IMR-90 (cell line): Measurements from ENCODE around the gene GNB1L. TPM values are rescaled to one million over a fixed set of nuclear protein-coding genes. Genes with fewer than 3 reads are reported as not detected.

Experiments
- ATAC-seq: fragments of 200-7000 bp; cut with Tn5 transposase; 2 replicates; pipeline ENCODE4 v1.9.1; 2020; ENCODE audit warnings: low read depth, mild to moderate bottlenecking, moderate library complexity
- BruUV-seq: library from RNA; stranded (reverse); fragments of 400-500 nt; replicated peaks from 2 replicates; lab custom pipeline; 2021; lab: Mats Ljungman, UMichigan
- CTCF ChIA-PET: fragments of 300-600 bp; formaldehyde crosslinking; extraction: SDS; loops from one replicate; lab custom pipeline; 2021; ENCODE audit warnings: antibody characterized with exemption; lab: Yijun Ruan, JAX
- POLR2A ChIA-PET: fragments of 300-600 bp; sonication (Branson Sonifier 250); formaldehyde crosslinking; loops from one replicate; lab custom pipeline; 2022; ENCODE audit warnings: antibody characterized with exemption; ENCODE audit not compliant: unreplicated experiment; lab: Charles Lee
- DNase-seq: peaks from one replicate; pipeline ENCODE4 v3.0.0; 2013
- H2AFZ ChIP-seq: replicated peaks from 2 replicates; pipeline ENCODE3; 2013; ENCODE audit warnings: low read length, mild to moderate bottlenecking; ENCODE audit not compliant: poor library complexity
- H2AK5ac ChIP-seq: 2 replicates; pipeline ENCODE4 v1.6.1; 2013; ENCODE audit warnings: low read depth, low read length, inconsistent platforms
- H2AK9ac ChIP-seq: replicated peaks from 2 replicates; pipeline ENCODE3; 2013; ENCODE audit warnings: mild to moderate bottlenecking, low read depth, low read length, moderate library complexity; ENCODE audit not compliant: poor library complexity
- H2BK120ac ChIP-seq: 2 replicates; pipeline ENCODE4 v1.6.1; 2013; ENCODE audit warnings: low read depth, low read length, inconsistent platforms
- H2BK15ac ChIP-seq: 3 replicates; pipeline ENCODE4 v1.6.1; 2013; ENCODE audit warnings: low read depth, low read length, inconsistent platforms
- H2BK20ac ChIP-seq: 2 replicates; pipeline ENCODE4 v1.6.1; 2013; ENCODE audit warnings: low read depth, mild to moderate bottlenecking, inconsistent platforms, low read length, moderate library complexity
- H2BK5ac ChIP-seq: 2 replicates; pipeline ENCODE4 v1.6.1; 2013; ENCODE audit warnings: mild to moderate bottlenecking, low read depth, low read length, inconsistent platforms; ENCODE audit not compliant: poor library complexity, severe bottlenecking
- H3K14ac ChIP-seq: replicated peaks from 2 replicates; pipeline ENCODE4 v1.6.1; 2013; ENCODE audit warnings: low read depth, low read length, inconsistent platforms
- H3K18ac ChIP-seq: 2 replicates; pipeline ENCODE4 v1.6.1; 2013; ENCODE audit warnings: low read depth, low read length, control low read depth
- H3K23ac ChIP-seq: 2 replicates; pipeline ENCODE4 v1.6.1; 2013; ENCODE audit warnings: low read depth, low read length, inconsistent platforms
- H3K27ac ChIP-seq: 2 replicates; pipeline ENCODE4 v1.5.1; 2013; ENCODE audit warnings: mild to moderate bottlenecking, control low read depth, low read length; ENCODE audit not compliant: insufficient read depth
- H3K27me3 ChIP-seq: 2 replicates; pipeline ENCODE4 v1.6.1; 2013; ENCODE audit warnings: low read length; ENCODE audit not compliant: control insufficient read depth, insufficient read depth
- H3K36me3 ChIP-seq: 2 replicates; pipeline ENCODE4 v1.6.1; 2013; ENCODE audit warnings: low read length, mixed read lengths; ENCODE audit not compliant: control insufficient read depth, insufficient read depth
- H3K4ac ChIP-seq: 2 replicates; pipeline ENCODE4 v1.6.1; 2013; ENCODE audit warnings: low read depth, low read length, inconsistent platforms
- H3K4me1 ChIP-seq: 2 replicates; pipeline ENCODE4 v1.6.1; 2013; ENCODE audit warnings: low read length, mixed read lengths; ENCODE audit not compliant: control insufficient read depth, insufficient read depth
- H3K4me2 ChIP-seq: 2 replicates; pipeline ENCODE4 v1.6.1; 2013; ENCODE audit warnings: low read depth, mild to moderate bottlenecking, control low read depth, low read length, moderate library complexity
- H3K4me3 ChIP-seq: 2 replicates; pipeline ENCODE4 v1.5.1; 2013; ENCODE audit warnings: low read depth, mild to moderate bottlenecking, control low read depth, low read length, moderate library complexity; ENCODE audit not compliant: insufficient read depth
- H3K56ac ChIP-seq: 2 replicates; pipeline ENCODE4 v1.6.1; 2013; ENCODE audit warnings: low read length, inconsistent platforms; ENCODE audit not compliant: insufficient read depth; ENCODE audit errors: extremely low read depth
- H3K79me1 ChIP-seq, 2 experiments: 2 replicates each; pipeline ENCODE4 v1.6.1; 2013; ENCODE audit warnings: low read length in 2 of 2, inconsistent platforms in 1 of 2, low read depth in 1 of 2
- H3K9ac ChIP-seq: 2 replicates; pipeline ENCODE4 v1.6.1; 2013; ENCODE audit warnings: low read depth, low read length, control low read depth
- H3K9me1 ChIP-seq: 2 replicates; pipeline ENCODE4 v1.6.1; 2013; ENCODE audit warnings: low read length, inconsistent platforms; ENCODE audit not compliant: insufficient read depth
- H3K9me3 ChIP-seq: 2 replicates; pipeline ENCODE4 v1.6.1; 2013; ENCODE audit warnings: low read length; ENCODE audit not compliant: control insufficient read depth, insufficient read depth
- H4K20me1 ChIP-seq: 2 replicates; pipeline ENCODE4 v1.6.1; 2013; ENCODE audit warnings: low read length, inconsistent platforms; ENCODE audit not compliant: insufficient read depth
- H4K5ac ChIP-seq: 2 replicates; pipeline ENCODE4 v1.6.1; 2013; ENCODE audit warnings: mild to moderate bottlenecking, low read depth, low read length, control low read depth
- H4K8ac ChIP-seq, 2 experiments: 2 replicates each; pipeline ENCODE4 v1.6.1; 2013; ENCODE audit warnings: low read depth in 2 of 2, low read length in 2 of 2, control low read depth in 1 of 2, inconsistent platforms in 1 of 2
- H4K91ac ChIP-seq: 2 replicates; pipeline ENCODE4 v1.6.1; 2013; ENCODE audit warnings: low read depth, low read length, inconsistent platforms; ENCODE audit not compliant: insufficient read depth
- BHLHE40 ChIP-seq: fragments of 150-350 bp; IDR thresholded peaks from 2 replicates; pipeline ENCODE4 v1.6.1; 2016; ENCODE audit warnings: mild to moderate bottlenecking, low read depth, low read length
- CEBPB ChIP-seq: IDR thresholded peaks from 2 replicates; pipeline ENCODE4 v1.6.1; 2012; ENCODE audit warnings: low read depth, low read length, improper control_type of control experiment
- CHD1 ChIP-seq: IDR thresholded peaks from 2 replicates; pipeline ENCODE4 v1.6.1; 2012; ENCODE audit warnings: low read depth, low read length, improper control_type of control experiment
- CTCF ChIP-seq: conservative IDR thresholded peaks from 2 replicates; pipeline ENCODE4 v1.5.1; 2012; ENCODE audit warnings: mild to moderate bottlenecking, low read depth, low read length, improper control_type of control experiment
- ELK1 ChIP-seq: fragments of 150-350 bp; IDR thresholded peaks from 2 replicates; pipeline ENCODE4 v1.6.1; 2016; ENCODE audit warnings: low read depth, mild to moderate bottlenecking, low read length, moderate library complexity, borderline replicate concordance
- NFE2L2 ChIP-seq: fragments of 150-350 bp; IDR thresholded peaks from 2 replicates; pipeline ENCODE4 v1.6.1; 2016; ENCODE audit warnings: low read depth, mild to moderate bottlenecking, low read length
- POLR2A ChIP-seq: IDR thresholded peaks from 2 replicates; pipeline ENCODE4 v1.6.1; 2012; ENCODE audit warnings: mild to moderate bottlenecking, low read depth, low read length
- RAD21 ChIP-seq: IDR thresholded peaks from 2 replicates; pipeline ENCODE4 v1.6.1; 2012; ENCODE audit warnings: low read length, improper control_type of control experiment
- SMC3 ChIP-seq: fragments of 150-350 bp; IDR thresholded peaks from 2 replicates; pipeline ENCODE4 v1.6.1; 2016; ENCODE audit warnings: low read depth, mild to moderate bottlenecking, antibody characterized with exemption, low read length, moderate library complexity
- USF2 ChIP-seq: fragments of 150-350 bp; IDR thresholded peaks from 2 replicates; pipeline ENCODE4 v1.6.1; 2017; ENCODE audit warnings: mild to moderate bottlenecking, antibody characterized with exemption, low read length, low read depth
- WGBS, 2 experiments: methylation state at CpG; one replicate each; pipeline versions ENCODE4 v1.1.5 to v1.1.7; 2013; ENCODE audit warnings: missing lambda C conversion rate in 2 of 2; ENCODE audit not compliant: insufficient read length in 1 of 2; ENCODE audit errors: extremely low coverage in 2 of 2; 5-methylcytosine and 5-hydroxymethylcytosine counted together
- dilution Hi-C: fragments of 300-500 bp; cut with HindIII; formaldehyde crosslinking; loops from one replicate; pipeline ENCODE4 v1.14.3; 2018; ENCODE audit warnings: low sequenced_read_pairs; ENCODE audit not compliant: unreplicated experiment
- in situ Hi-C: fragments of 300-500 bp; cut with MboI; formaldehyde crosslinking; loops from 3 replicates; pipeline ENCODE4 v1.14.3; 2019; ENCODE audit warnings: low sequenced_read_pairs, inconsistent platforms, mixed read lengths
- intact Hi-C: fragments of 100-400 bp; cut with micrococcal nuclease; formaldehyde crosslinking; loops from 2 replicates; pipeline ENCODE4 v1.10.0; 2022
- polyA plus RNA-seq, 3 experiments: library from polyadenylated mRNA; depleted of rRNA; stranded (reverse); fragments of >200 nt; gene quantifications; 2 replicates each; pipeline ENCODE4 v1.2.3, GENCODE V29; 2012; ENCODE audit warnings: low replicate concordance in 1 of 3
- total RNA-seq: library from RNA; depleted of rRNA; stranded (reverse); fragments of >200 nt; gene quantifications from 2 replicates; pipeline ENCODE4 v1.2.3, GENCODE V29; 2012

The GNB1L gene
- total and polyA plus RNA-seq, 2 of the 4 experiments (the other 2 are of a cell fraction) = 2.5 to 4.4 TPM

GRCh38 chr22:19811811-19812771 is 42.6 kb downstream of the GNB1L start (continued):
- TF ChIP-seq SMC3 = no peak

- TF ChIP-seq CHD1 (no peak), POLR2A (no peak), RAD21 (no peak), CTCF (no peak), BHLHE40 (no peak), SMC3 (no peak), CEBPB (no peak), NFE2L2 (no peak), USF2 (no peak), ELK1 (no peak)
- Histone ChIP-seq H2BK20ac (no peak overlapping the region), H3K4me1 (peaks cover 13% of the 10 kb centered on the region), H2AK5ac (peak overlapping the region; percentile 28; the same call in 1 of the 2 replicates), H2BK5ac (no peak overlapping the region), H4K8ac (no peak overlapping the region), H3K23ac (no peak overlapping the region), H3K27me3 (no peaks in the 10 kb centered on the region), H2BK120ac (no peak overlapping the region), H3K9me3 (no peaks in the 10 kb centered on the region), H3K14ac (no peak overlapping the region), H3K36me3 (no peaks in the 10 kb centered on the region), H2AFZ (no peak overlapping the region), H2BK15ac (no peak overlapping the region), H3K18ac (no peak overlapping the region), H3K27ac (no peak overlapping the region), H3K4ac (no peak overlapping the region), H3K4me3 (no peak overlapping the region), H4K91ac (no peak overlapping the region), H3K56ac (no peak overlapping the region), H4K5ac (no peak overlapping the region), H3K9ac (no peak overlapping the region), H3K9me1 (peaks cover 7% of the 10 kb centered on the region; the same call in 1 of the 2 replicates), H3K79me1 (no peaks in the 10 kb centered on the region), H4K20me1 (0 out of 2 replicates have a peak, but pooled peaks cover 5% of the 10 kb centered on the region), H2AK9ac (no peak overlapping the region), H3K4me2 (no peak overlapping the region)
- in situ Hi-C loops (no loop called here), dilution Hi-C loops (no loop called here), intact Hi-C loops (no loop called here)
- 97% methylated on average over 6 of the region's 12 CpGs; no CpG with 5 or more reads in 1 of the 2 experiments for WGBS, 2 experiments
- CTCF ChIA-PET = interaction anchor here (1.0 kb wide), 1 partner anchor 10 kb away, joined by 3 read pairs; no protein-coding TSS in a partner anchor
- POLR2A ChIA-PET = no interaction called here
- BruUV-seq = no TSS peak
- no peak for DNase-seq
- no peak; the same call in 1 of the 2 replicates for ATAC-seq
Observed at GRCh38 chr22:19811211-19811621, 43.5 kb downstream of the GNB1L start.
